Kidney capillary endothelial cell (primary cell): ENCODE results near the gene ARSD.
"Not testable (repeated sequence)": the region's sequence is repeated elsewhere in the genome, so short reads cannot be mapped to it uniquely, and the experiment has no call there.

ENCODE experiments used
- DNase-seq: peaks from one replicate; pipeline ENCODE4 v3.0.0-alpha.2; 2018; ENCODE audit warnings: low spot score

Gene ARSD

GRCh38 chrX:2933125-2933900 is 4.2 kb upstream of the ARSD start:
- no peak for DNase-seq

GRCh38 chrX:2931612-2932011 is 2.5 kb upstream of the ARSD start:
- DNase-seq: no peak

DNA sequence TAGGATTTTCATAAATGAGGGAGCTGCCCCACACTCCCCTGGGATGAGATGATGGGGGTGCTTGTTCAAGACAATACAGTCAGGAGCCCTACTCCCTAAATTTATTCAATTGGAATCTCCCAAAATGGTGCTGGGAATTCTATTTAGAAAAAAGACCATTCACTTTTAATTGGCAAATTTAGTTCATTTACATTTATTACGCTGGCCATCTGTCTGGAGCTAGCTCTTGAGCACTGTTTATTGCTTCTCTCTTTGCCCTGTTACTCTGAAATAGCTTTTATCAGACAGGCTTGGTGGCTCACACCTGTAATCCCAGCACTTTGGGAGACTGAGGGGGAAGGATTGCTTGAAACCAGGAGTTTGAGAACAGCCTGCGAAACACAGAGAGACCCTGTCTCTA is 2.0 kb upstream of the ARSD start:
- DNase-seq: no peak

GRCh38 chrX:2928191-2928582 is 952 bp downstream of the ARSD start:
- peak; percentile 14 for DNase-seq

DNA sequence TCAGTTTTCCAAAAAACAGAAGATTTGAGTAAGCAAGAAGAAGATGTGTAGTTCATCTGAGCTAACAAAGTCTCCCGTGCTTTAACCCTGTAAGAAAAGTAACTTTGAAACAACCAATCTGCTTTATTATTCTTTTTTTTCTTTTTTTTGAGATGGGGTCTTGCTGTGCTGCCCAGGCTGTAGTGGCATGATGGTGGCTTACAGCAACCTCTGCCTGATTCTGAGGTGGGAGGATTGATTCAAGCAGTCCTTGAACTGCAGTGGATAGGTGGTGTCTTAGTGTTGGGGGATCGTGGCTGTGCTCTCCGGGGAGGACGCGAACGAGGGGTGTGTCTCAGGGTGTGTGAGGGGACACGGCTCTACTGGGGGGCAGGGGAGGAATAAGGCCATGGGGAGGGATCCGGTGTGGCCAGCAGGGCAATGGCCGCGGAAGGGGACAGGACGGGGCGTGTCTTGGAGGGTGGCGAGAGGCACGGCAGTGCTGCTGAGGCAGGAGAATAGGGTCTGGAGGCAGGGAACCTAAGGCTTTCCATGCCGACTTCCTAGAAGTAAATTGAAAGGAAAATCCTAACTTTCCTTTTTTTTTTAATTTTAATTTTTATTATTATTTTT is 2.4 kb downstream of the ARSD start:
- DNase-seq: no peak

- not testable (repeated sequence) for DNase-seq
Observed at GRCh38 chrX:2926255-2926654, 2.9 kb downstream of the ARSD start.

DNA sequence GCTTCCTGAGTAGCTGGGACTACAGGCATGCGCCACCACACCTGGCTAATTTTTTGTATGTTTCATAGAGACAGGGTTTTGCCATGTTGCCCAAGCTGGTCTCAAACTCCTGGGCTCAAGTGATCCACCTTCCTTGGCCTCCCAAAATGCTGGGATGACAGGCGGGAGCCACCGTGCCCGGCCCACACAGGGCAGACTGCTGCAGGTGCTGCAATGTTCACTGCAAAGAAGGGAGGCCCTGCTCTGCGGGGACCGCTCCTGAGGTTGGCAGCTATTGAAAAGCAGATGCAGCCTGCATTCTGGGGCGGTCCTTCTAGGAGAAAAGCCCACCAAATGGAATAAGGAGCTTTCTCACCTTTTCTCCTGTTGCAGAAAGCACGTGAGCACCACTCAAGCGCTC is 5.0 kb downstream of the ARSD start:
- DNase-seq: no peak

DNA sequence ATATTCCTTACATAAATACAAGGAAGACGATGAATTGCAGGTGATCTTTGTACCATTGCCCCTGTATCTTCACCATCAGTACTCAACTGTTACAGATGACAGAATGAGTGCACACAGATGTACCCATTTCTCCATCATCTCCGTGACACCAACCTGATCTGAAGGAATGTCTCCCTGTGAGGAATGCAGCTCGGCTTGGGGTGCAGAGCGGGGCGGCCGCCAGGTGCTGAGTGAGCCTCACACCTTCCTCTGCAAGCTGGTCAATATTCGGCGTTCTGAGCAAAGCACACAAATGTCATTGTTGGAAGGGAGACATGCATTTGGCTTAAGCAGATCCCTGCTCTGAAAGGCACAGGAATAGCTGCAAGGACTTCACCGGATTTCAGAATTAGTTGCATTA is 7.4 kb downstream of the ARSD start:
- DNase-seq: no peak

DNA sequence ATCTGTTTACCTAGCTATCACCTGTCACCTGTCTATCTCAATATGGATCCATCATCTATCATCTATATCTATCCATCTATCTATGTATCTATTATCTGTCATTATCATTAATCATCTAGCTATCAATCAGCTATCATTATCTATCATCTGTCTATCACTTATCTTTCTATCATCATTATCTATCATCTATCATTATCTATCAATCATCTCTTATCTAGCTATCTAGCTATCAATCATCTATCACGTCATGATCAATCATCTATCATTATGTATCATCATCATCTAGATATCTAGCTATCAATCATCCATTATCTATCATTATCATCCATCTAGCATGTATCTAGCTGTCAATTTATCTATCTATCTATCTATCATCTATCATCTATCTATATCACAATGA is 7.9 kb downstream of the ARSD start:
- no peak for DNase-seq

DNA sequence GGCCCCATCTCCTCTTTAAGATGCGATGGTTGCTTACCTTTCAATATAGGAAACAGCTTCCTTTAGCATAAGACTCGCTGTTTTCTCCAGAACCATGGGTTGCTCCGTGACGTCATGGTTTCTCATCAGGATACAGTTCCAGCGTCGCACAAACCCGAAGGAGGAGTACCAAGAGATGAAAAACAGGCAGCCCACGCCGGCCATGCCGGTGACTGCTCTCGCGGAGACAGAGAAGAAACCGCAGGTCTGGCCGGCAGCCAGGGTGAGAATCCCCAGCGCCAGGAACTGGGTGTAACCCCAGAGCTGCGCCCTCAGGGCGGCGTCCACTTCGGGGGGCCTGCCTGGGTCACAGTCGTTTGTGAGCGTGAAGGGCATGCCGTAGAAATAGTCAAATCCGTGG is 11.4 kb downstream of the ARSD start:
- DNase-seq: no peak

DNA sequence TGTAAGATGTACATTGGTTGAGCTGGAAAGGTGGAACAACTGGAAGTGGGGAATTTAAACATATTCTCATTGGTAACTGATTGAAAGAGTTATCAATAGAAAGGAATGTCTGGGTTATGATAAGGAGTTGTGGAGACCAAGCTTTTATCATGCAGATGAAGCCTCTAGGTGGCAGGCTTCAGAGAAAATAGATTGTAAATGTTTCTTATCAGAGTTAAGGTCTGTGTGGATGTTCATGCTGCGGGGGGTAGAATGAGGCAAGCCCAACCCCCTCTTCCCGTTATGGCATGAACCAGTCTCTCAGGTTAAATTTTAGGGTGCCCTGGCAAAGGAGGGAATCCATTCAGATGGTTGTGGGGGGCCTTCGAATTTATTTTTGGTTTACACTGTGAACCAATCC is 16.0 kb downstream of the ARSD start:
- no peak for DNase-seq

DNA sequence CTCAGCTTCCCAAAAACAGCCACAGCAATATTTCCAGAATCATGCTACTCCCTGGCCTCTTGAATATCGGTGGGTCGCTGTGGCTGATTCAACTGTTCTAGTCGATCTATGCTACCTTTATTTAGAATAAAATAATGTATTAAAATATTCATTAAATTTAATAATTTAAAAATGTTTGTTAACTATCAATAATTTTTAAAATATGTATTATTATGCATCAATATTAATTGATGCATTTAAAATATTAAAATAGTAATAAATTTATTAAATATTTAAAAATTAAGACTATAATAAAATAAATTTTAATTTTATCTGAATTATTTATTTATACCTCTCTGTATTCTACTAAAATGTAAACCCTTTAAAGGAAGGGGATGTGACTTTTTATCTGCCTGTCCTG is 19.0 kb downstream of the ARSD start:
- DNase-seq: no peak

- no peak for DNase-seq
Observed at GRCh38 chrX:2908125-2908685, 20.9 kb downstream of the ARSD start.

DNA sequence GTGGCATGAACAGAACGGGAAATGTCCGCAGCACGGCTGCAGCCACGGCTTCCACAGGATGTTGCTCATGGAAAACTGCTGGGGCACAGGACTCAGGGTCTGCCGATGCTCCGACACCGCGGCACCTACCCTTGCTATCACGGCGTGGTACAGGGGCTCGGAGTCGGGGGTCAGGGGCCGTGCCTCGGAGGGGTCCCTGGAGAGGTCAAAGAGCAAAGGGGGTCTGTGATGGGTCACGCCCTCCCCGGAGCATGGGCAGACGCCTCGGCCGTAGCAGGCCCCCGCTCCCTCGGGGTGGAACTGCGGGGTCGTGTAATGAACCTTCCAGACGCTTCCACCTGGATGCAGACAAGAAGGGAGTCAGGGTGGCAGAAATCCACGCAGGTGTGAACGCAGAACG is 21.8 kb downstream of the ARSD start:
- DNase-seq: no peak

DNA sequence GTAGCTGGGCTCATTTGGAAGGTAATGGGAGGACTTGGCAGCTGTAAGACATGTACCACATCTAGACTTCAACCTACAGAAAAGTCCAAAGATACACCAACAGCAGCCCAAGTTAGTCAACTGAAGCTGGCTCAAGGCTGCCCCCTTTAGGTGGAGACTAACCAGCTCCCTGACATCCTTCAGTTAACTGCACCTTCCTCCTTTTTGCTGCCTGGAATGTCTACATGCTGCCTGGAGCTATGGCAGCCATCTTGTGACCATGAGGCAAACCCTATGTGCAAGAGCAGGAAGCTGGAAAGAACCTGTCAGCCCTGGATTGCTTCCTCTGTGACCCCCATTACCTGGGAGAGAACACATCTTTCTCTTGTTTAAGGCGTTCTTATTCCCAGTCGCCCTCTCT is 25.8 kb downstream of the ARSD start:
- DNase-seq: no peak

DNA sequence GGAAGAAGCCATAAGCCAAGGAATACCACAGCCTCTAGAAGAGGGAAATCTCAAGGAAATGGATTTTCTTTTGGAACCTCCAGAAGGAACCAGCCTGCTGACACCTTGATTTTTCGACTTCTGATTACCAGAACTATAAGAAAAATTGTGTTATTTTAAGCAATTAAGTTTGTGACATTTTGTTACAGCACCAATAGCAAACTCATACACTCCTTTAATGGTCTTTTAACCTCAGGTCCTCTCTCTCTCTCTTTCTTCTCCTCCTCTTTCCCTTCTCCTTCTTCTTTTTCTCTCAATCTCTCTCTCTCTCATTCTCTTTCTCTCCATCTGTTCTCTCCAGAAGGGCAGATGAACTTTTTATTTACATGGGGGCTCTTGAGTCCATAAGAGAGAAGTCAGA is 26.3 kb downstream of the ARSD start:
- no peak for DNase-seq

DNA sequence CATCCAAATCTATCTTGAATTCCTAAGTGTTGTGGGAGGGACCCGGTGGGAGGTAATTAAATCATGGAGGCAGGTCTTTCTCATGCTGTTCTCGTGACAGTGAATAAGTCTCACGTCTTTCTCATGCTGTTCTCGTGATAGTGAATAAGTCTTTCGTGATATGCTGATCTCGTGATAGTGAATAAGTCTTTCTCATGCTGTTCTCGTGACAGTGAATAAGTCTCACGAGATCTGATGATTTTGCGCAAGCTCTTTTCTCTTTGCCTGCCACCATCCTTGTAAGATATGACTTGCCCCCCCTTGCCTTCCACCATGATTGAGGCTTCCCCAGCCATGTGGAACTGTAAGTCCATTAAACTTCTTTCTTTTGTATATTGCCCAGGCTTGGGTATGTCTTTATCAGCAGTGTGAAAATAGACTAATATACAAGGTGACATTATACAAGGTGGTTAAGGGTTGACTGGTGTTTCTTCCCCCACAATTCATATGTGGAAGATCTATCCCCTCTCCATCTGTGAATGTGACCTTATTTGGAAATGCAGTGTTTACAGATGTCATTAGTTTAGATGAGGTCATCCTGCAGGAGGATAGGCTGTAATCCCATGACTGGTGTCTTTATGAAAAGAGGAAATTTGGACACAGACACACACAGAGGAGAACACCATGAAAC is 27.6 kb downstream of the ARSD start:
- DNase-seq: no peak

GRCh38 chrX:2898846-2899512 is 30.2 kb downstream of the ARSD start:
- DNase-seq: no peak

DNA sequence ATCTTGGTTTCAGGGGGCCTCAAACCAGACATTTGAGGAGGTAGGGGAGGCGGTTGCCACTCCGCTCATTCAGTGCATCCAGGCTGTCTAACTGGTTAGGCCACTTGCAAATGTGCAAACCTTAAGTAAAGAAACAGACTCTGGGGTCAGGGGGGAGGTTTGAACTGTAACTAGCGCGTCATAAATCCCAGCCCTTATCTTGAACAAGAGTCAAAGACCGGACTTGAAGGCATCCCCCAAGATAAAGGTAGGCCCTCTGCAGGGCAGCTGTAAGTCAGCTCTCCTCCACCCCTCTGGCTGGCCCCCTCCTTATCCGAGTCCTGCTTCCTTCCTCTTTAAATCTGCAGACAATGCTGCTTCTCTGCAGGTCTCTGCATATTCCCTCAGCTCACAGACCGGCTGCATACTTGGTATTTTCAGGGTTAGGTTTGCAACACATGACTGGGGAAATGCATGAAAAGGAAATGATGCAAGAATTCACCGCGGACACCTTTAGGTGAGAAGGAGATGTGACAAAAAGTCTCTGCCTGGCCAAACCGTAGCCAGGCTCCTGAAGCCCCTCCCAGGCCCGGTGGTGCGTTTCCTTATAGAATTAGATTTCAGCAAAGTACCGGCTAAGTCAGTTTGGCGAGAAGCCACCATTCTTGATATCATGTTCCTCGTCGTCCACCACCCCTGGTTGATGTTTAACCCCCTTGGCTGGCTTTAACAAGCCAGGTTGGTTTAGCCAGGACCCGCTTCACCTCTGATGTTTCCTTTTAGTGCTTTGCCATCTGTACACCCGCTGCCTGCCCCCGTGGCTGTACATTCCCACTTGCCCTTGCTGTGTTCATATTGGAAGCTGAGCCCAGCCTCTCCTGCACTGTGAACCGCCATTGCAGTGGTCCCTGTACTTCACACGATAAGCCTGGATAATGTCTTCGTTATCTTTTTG is 31.2 kb downstream of the ARSD start:
- not testable (repeated sequence) for DNase-seq

DNA sequence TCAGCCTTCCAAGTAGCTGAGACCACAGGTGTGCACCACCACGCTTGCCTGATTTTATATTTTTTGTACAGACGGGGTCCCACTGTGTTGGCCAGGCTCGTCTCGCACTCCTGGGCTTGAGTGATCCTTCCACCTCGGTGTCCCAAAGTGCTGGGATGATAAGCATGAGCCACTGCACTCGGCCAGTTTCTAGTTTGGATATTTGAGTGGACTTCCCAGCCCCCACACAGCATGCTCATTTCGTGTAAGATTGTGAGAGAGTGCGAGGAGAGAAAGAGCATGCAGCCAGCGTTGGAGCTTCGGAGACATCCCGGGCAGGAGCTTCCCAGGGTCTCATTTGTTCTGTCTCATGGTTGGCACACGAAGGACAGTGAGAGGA is 31.8 kb downstream of the ARSD start:
- DNase-seq: no peak

- no peak for DNase-seq
Observed at GRCh38 chrX:2894885-2895292, 34.2 kb downstream of the ARSD start.

GRCh38 chrX:2892816-2893215 is 36.3 kb downstream of the ARSD start:
- DNase-seq: no peak
